ENCODE measurements around the gene HPN.

The HPN gene

GRCh38 chr19:35083691-35084508, 42.4 kb downstream of the HPN start:
- no peaks in the 10 kb centered on the region for H3K27me3 ChIP-seq (ENCODE audit: control insufficient read depth in 1 of 2, insufficient read depth in 2 of 2, low read length in 2 of 2)
- no peaks in the 10 kb centered on the region for H3K36me3 ChIP-seq (ENCODE audit: insufficient read depth, low read length)
- no peak overlapping the region for H3K27ac ChIP-seq (ENCODE audit: low read depth, low read length)
- H3K4me3 ChIP-seq (ENCODE audit: low read depth in 1 of 2, low read length in 2 of 2): no peak overlapping the region
- H3K9me3 ChIP-seq (ENCODE audit: low read length): no peaks in the 10 kb centered on the region
- no peaks in the 10 kb centered on the region for H3K4me1 ChIP-seq (ENCODE audit: insufficient read depth, low read length)
- H3K9ac ChIP-seq (ENCODE audit: low read length): no peak overlapping the region

GRCh38 chr19:35084509-35084762, 42.9 kb downstream of the HPN start:
- Histone ChIP-seq H3K27ac (ENCODE audit: low read depth, low read length) (no peak overlapping the region), H3K36me3 (ENCODE audit: insufficient read depth, low read length) (no peaks in the 10 kb centered on the region), H3K9me3 (ENCODE audit: low read length) (no peaks in the 10 kb centered on the region), H3K9ac (ENCODE audit: low read length) (no peak overlapping the region), H3K4me3 (ENCODE audit: low read depth in 1 of 2, low read length in 2 of 2) (no peak overlapping the region), H3K4me1 (ENCODE audit: insufficient read depth, low read length) (no peaks in the 10 kb centered on the region), H3K27me3 (ENCODE audit: control insufficient read depth in 1 of 2, insufficient read depth in 2 of 2, low read length in 2 of 2) (no peaks in the 10 kb centered on the region)

- H3K36me3 ChIP-seq (ENCODE audit: insufficient read depth, low read length): no peaks in the 10 kb centered on the region
- H3K27ac ChIP-seq (ENCODE audit: low read depth, low read length): no peak overlapping the region
- no peaks in the 10 kb centered on the region for H3K4me1 ChIP-seq (ENCODE audit: insufficient read depth, low read length)
- no peaks in the 10 kb centered on the region for H3K9me3 ChIP-seq (ENCODE audit: low read length)
- no peak overlapping the region for H3K4me3 ChIP-seq (ENCODE audit: low read depth in 1 of 2, low read length in 2 of 2)
- peaks cover 0 to 13% of the 10 kb centered on the region in 2 donors for H3K27me3 ChIP-seq (ENCODE audit: control insufficient read depth in 1 of 2, insufficient read depth in 2 of 2, low read length in 2 of 2)
- H3K9ac ChIP-seq (ENCODE audit: low read length): no peak overlapping the region
These were observed 44.4 kb downstream of the HPN start for GRCh38 chr19:35085947-35086346.

- Histone ChIP-seq H3K36me3 (ENCODE audit: insufficient read depth, low read length) (no peaks in the 10 kb centered on the region), H3K9ac (ENCODE audit: low read length) (no peak overlapping the region), H3K27me3 (ENCODE audit: control insufficient read depth in 1 of 2, insufficient read depth in 2 of 2, low read length in 2 of 2) (peaks cover 0 to 18% of the 10 kb centered on the region in 2 donors), H3K27ac (ENCODE audit: low read depth, low read length) (no peak overlapping the region), H3K4me1 (ENCODE audit: insufficient read depth, low read length) (no peaks in the 10 kb centered on the region), H3K4me3 (ENCODE audit: low read depth in 1 of 2, low read length in 2 of 2) (no peak overlapping the region), H3K9me3 (ENCODE audit: low read length) (no peaks in the 10 kb centered on the region)
These were observed 44.9 kb downstream of the HPN start for GRCh38 chr19:35086455-35086854.

- no peak overlapping the region for H3K4me3 ChIP-seq (ENCODE audit: low read depth in 1 of 2, low read length in 2 of 2)
- H3K27ac ChIP-seq (ENCODE audit: low read depth, low read length): no peak overlapping the region
- H3K36me3 ChIP-seq (ENCODE audit: insufficient read depth, low read length): no peaks in the 10 kb centered on the region
- no peaks in the 10 kb centered on the region for H3K4me1 ChIP-seq (ENCODE audit: insufficient read depth, low read length)
- no peaks in the 10 kb centered on the region for H3K9me3 ChIP-seq (ENCODE audit: low read length)
- peaks cover 0 to 18% of the 10 kb centered on the region in 2 donors for H3K27me3 ChIP-seq (ENCODE audit: control insufficient read depth in 1 of 2, insufficient read depth in 2 of 2, low read length in 2 of 2)
- no peak overlapping the region for H3K9ac ChIP-seq (ENCODE audit: low read length)
These were observed 45.9 kb downstream of the HPN start for GRCh38 chr19:35087393-35087792.

- peaks cover 0 to 18% of the 10 kb centered on the region in 2 donors for H3K27me3 ChIP-seq (ENCODE audit: control insufficient read depth in 1 of 2, insufficient read depth in 2 of 2, low read length in 2 of 2)
- no peaks in the 10 kb centered on the region for H3K36me3 ChIP-seq (ENCODE audit: insufficient read depth, low read length)
- H3K4me3 ChIP-seq (ENCODE audit: low read depth in 1 of 2, low read length in 2 of 2): no peak overlapping the region
- no peak overlapping the region for H3K9ac ChIP-seq (ENCODE audit: low read length)
- H3K4me1 ChIP-seq (ENCODE audit: insufficient read depth, low read length): no peaks in the 10 kb centered on the region
- H3K27ac ChIP-seq (ENCODE audit: low read depth, low read length): no peak overlapping the region
- H3K9me3 ChIP-seq (ENCODE audit: low read length): no peaks in the 10 kb centered on the region
These were observed 46.8 kb downstream of the HPN start for GRCh38 chr19:35088131-35088913.

GRCh38 chr19:35089554-35089953, 48.0 kb downstream of the HPN start:
- Histone ChIP-seq H3K27ac (ENCODE audit: low read depth, low read length) (no peak overlapping the region), H3K9ac (ENCODE audit: low read length) (no peak overlapping the region), H3K4me3 (ENCODE audit: low read depth in 1 of 2, low read length in 2 of 2) (no peak overlapping the region), H3K9me3 (ENCODE audit: low read length) (no peaks in the 10 kb centered on the region), H3K27me3 (ENCODE audit: control insufficient read depth in 1 of 2, insufficient read depth in 2 of 2, low read length in 2 of 2) (peaks cover 0 to 18% of the 10 kb centered on the region in 2 donors), H3K36me3 (ENCODE audit: insufficient read depth, low read length) (no peaks in the 10 kb centered on the region), H3K4me1 (ENCODE audit: insufficient read depth, low read length) (no peaks in the 10 kb centered on the region)

- Histone ChIP-seq H3K9me3 (ENCODE audit: low read length) (no peaks in the 10 kb centered on the region), H3K4me1 (ENCODE audit: insufficient read depth, low read length) (no peaks in the 10 kb centered on the region), H3K27me3 (ENCODE audit: control insufficient read depth in 1 of 2, insufficient read depth in 2 of 2, low read length in 2 of 2) (peaks cover 0 to 18% of the 10 kb centered on the region in 2 donors), H3K4me3 (ENCODE audit: low read depth in 1 of 2, low read length in 2 of 2) (no peak overlapping the region), H3K36me3 (ENCODE audit: insufficient read depth, low read length) (no peaks in the 10 kb centered on the region), H3K27ac (ENCODE audit: low read depth, low read length) (no peak overlapping the region), H3K9ac (ENCODE audit: low read length) (no peak overlapping the region)
These were observed 48.6 kb downstream of the HPN start for GRCh38 chr19:35090160-35090505.

GRCh38 chr19:35090506-35091214, 49.1 kb downstream of the HPN start:
- H3K9me3 ChIP-seq (ENCODE audit: low read length): no peaks in the 10 kb centered on the region
- H3K4me1 ChIP-seq (ENCODE audit: insufficient read depth, low read length): no peaks in the 10 kb centered on the region
- H3K27ac ChIP-seq (ENCODE audit: low read depth, low read length): no peak overlapping the region
- peaks cover 0 to 18% of the 10 kb centered on the region in 2 donors for H3K27me3 ChIP-seq (ENCODE audit: control insufficient read depth in 1 of 2, insufficient read depth in 2 of 2, low read length in 2 of 2)
- no peak overlapping the region for H3K9ac ChIP-seq (ENCODE audit: low read length)
- H3K4me3 ChIP-seq (ENCODE audit: low read depth in 1 of 2, low read length in 2 of 2): no peak overlapping the region
- no peaks in the 10 kb centered on the region for H3K36me3 ChIP-seq (ENCODE audit: insufficient read depth, low read length)

GRCh38 chr19:35093430-35093829, 51.9 kb downstream of the HPN start:
- peaks cover 0 to 18% of the 10 kb centered on the region in 2 donors for H3K27me3 ChIP-seq (ENCODE audit: control insufficient read depth in 1 of 2, insufficient read depth in 2 of 2, low read length in 2 of 2)
- no peak overlapping the region for H3K27ac ChIP-seq (ENCODE audit: low read depth, low read length)
- H3K36me3 ChIP-seq (ENCODE audit: insufficient read depth, low read length): no peaks in the 10 kb centered on the region
- no peak overlapping the region for H3K4me3 ChIP-seq (ENCODE audit: low read depth in 1 of 2, low read length in 2 of 2)
- H3K9me3 ChIP-seq (ENCODE audit: low read length): no peaks in the 10 kb centered on the region
- H3K4me1 ChIP-seq (ENCODE audit: insufficient read depth, low read length): no peaks in the 10 kb centered on the region
- H3K9ac ChIP-seq (ENCODE audit: low read length): no peak overlapping the region

- Histone ChIP-seq H3K4me3 (ENCODE audit: low read depth in 1 of 2, low read length in 2 of 2) (no peak overlapping the region), H3K4me1 (ENCODE audit: insufficient read depth, low read length) (no peaks in the 10 kb centered on the region), H3K9me3 (ENCODE audit: low read length) (no peaks in the 10 kb centered on the region), H3K9ac (ENCODE audit: low read length) (no peak overlapping the region), H3K27ac (ENCODE audit: low read depth, low read length) (no peak overlapping the region), H3K36me3 (ENCODE audit: insufficient read depth, low read length) (no peaks in the 10 kb centered on the region), H3K27me3 (ENCODE audit: control insufficient read depth in 1 of 2, insufficient read depth in 2 of 2, low read length in 2 of 2) (peaks cover 0 to 18% of the 10 kb centered on the region in 2 donors)
These were observed 52.6 kb downstream of the HPN start for GRCh38 chr19:35093941-35094647.
